ENCODE data around the gene MPL. TPM values are rescaled to one million over a fixed set of nuclear protein-coding genes. Genes with fewer than 3 reads are reported as not detected.

The MPL gene
- total RNA-seq, 1 experiment from 2014 or later = 0.15 TPM

GRCh38 chr1:43395523-43395922, 57.9 kb downstream of the MPL start (continued):
- no peak for TF ChIP-seq CTCF (IDR thresholded peaks at IDR 0.05)

- Mint-ChIP-seq H3K4me3 (no peak overlapping the region), H3K27ac (no peak overlapping the region), H3K9me3 (no peaks in the 10 kb centered on the region), H3K4me1 (no peaks in the 10 kb centered on the region), H3K36me3 (no peaks in the 10 kb centered on the region), H3K27me3 (ENCODE audit: low read depth) (no peaks in the 10 kb centered on the region)
- ATAC-seq (no peak), DNase-seq (ENCODE audit: low spot score) (no peak)
- ChIA-PET POLR2A (interaction anchor here (0.6 kb wide), 1 partner anchor 28 kb away, joined by 3 read pairs; the partner anchor contains the start of gene ELOVL1), CTCF (no interaction called here)
- TF ChIP-seq ATF6 (CRISPR knock-in tag; IDR thresholded peaks at IDR 0.05) (no peak), ZNF532 (CRISPR knock-in tag; IDR thresholded peaks at IDR 0.05; ENCODE audit: borderline replicate concordance) (no peak), ZNF423 (CRISPR knock-in tag; IDR thresholded peaks at IDR 0.05) (no peak), ELF4 (CRISPR knock-in tag; IDR thresholded peaks at IDR 0.05; ENCODE audit: low read depth) (no peak), ZBTB43 (CRISPR knock-in tag; IDR thresholded peaks at IDR 0.05) (no peak), MLX (CRISPR knock-in tag; IDR thresholded peaks at IDR 0.05) (no peak), ATF1 (CRISPR knock-in tag; IDR thresholded peaks at IDR 0.05) (no peak), ZNF121 (CRISPR knock-in tag; IDR thresholded peaks at IDR 0.05) (no peak), ZNF416 (CRISPR knock-in tag; IDR thresholded peaks at IDR 0.05) (no peak), FOXK1 (CRISPR knock-in tag; IDR thresholded peaks at IDR 0.05) (no peak), OVOL2 (CRISPR knock-in tag; IDR thresholded peaks at IDR 0.05; ENCODE audit: borderline replicate concordance) (no peak), GTF2I (CRISPR knock-in tag; conservative IDR thresholded peaks at IDR 0.05) (no peak)
Observed at GRCh38 chr1:43396059-43396458, 58.4 kb downstream of the MPL start.

GRCh38 chr1:43398227-43398626, 60.6 kb downstream of the MPL start:
- Mint-ChIP-seq H3K27me3 (ENCODE audit: low read depth) (no peaks in the 10 kb centered on the region), H3K9me3 (no peaks in the 10 kb centered on the region), H3K36me3 (peaks cover 2% of the 10 kb centered on the region), H3K27ac (no peak overlapping the region), H3K4me3 (no peak overlapping the region), H3K4me1 (no peaks in the 10 kb centered on the region)
- ATAC-seq (no peak), DNase-seq (ENCODE audit: low spot score) (no peak)
- ChIA-PET POLR2A (no interaction called here), CTCF (no interaction called here)
- TF ChIP-seq USF2 (CRISPR knock-in tag; IDR thresholded peaks at IDR 0.05) = no peak
- TF ChIP-seq ZNF138 (CRISPR knock-in tag; conservative IDR thresholded peaks at IDR 0.05) = no peak
- no peak for TF ChIP-seq CREM (CRISPR knock-in tag; IDR thresholded peaks at IDR 0.05)
- TF ChIP-seq CTCF (IDR thresholded peaks at IDR 0.05) = no peak
- no peak for TF ChIP-seq NR2C2 (CRISPR knock-in tag; IDR thresholded peaks at IDR 0.05)
- TF ChIP-seq ATF2 (CRISPR knock-in tag; IDR thresholded peaks at IDR 0.05; ENCODE audit: borderline replicate concordance, low read depth) = no peak
- TF ChIP-seq NFATC4 (CRISPR knock-in tag; IDR thresholded peaks at IDR 0.05) = no peak
- no peak for TF ChIP-seq ESRRA (CRISPR knock-in tag; IDR thresholded peaks at IDR 0.05; ENCODE audit: borderline replicate concordance)
